ENCODE results near the gene SPEG.

The SPEG gene

DNA sequence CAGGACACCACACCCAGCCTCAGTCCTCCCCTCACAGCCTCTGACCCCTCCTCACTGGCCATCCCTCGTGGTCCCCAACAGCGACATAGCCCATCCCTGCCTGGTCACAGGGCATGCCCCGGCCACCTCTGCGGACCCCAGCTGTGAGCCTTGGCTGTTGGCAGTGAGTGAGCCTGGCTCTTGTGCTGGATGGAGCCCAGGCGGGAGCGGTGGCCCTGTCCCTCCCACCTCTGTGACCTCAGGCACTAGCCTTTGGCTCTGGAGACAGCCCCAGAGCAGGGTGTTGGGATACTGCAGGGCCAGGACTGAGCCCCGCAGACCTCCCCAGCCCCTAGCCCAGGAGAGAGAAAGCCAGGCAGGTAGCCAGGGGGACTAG is 8.6 kb upstream of the SPEG start:
- no peak for DNase-seq

- DNase-seq: no peak
These were observed 8.0 kb upstream of the SPEG start for GRCh38 chr2:219426534-219427136.

DNA sequence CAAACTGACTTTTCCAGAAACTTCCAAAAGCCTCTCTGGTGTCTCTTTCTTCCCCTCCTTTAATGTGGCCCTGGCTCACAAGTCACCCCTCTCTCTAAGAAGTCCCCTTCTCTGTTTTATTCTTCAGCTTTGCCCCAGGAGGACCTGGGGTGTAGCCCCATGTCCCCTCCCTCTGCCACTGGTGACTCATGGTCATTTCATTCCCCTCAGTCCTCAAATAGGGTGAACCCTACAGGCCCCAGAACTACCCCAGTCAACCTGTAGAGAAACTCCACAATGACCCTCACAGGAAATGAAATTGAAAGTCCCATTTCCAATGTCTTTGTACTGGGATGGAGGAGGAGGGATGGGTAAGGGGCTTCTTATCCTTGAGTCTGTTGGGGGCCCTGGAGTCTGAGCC is 6.2 kb upstream of the SPEG start:
- DNase-seq: no peak

GRCh38 chr2:219429958-219430606 is 4.6 kb upstream of the SPEG start:
- no peak for DNase-seq

DNA sequence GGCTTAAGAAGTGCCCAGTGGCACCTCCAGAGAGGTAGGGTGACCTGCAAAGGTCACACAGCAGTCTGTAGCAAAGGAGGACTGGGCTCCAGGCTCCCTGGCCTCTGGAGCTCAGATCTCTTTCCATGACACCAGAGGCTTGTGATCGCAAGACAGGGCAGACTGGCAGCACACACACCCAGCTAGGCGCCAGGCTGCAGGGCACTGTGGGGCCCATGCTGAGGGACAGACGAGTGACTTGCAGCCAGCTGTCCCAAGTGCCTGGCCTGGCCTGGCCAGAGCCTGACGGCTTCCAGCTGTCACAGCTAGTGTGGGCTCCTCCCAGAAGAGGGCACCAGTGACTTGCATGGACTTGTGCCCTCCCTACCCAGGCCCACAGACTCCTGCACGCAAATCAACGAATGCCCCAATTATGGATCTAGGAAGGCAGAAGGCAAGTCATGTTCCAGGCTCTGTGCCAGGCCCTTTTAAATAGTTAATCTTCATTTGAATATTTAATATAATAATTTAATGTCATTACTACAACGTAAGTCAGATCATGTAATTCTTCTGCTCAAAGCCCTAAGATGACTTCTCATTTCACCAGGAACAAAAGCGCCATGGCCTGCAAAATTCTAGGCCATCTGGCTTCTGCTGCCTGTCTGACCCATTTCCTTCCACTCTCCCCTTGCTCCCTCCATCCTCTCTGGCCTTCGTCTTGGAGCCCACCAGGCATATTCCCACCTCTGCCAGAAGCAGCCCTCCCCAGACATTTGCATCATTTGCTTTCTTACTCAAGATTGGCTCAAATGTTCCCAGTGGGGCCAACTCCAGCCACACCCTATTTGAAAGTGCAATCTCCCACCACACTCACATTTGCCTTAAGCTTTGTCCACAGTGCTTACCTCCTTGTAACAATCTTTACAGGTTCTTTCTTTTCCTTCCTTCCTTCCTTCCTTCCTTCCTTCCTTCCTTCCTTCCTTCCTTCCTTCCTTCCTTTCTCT is 3.7 kb upstream of the SPEG start:
- DNase-seq: no peak

DNA sequence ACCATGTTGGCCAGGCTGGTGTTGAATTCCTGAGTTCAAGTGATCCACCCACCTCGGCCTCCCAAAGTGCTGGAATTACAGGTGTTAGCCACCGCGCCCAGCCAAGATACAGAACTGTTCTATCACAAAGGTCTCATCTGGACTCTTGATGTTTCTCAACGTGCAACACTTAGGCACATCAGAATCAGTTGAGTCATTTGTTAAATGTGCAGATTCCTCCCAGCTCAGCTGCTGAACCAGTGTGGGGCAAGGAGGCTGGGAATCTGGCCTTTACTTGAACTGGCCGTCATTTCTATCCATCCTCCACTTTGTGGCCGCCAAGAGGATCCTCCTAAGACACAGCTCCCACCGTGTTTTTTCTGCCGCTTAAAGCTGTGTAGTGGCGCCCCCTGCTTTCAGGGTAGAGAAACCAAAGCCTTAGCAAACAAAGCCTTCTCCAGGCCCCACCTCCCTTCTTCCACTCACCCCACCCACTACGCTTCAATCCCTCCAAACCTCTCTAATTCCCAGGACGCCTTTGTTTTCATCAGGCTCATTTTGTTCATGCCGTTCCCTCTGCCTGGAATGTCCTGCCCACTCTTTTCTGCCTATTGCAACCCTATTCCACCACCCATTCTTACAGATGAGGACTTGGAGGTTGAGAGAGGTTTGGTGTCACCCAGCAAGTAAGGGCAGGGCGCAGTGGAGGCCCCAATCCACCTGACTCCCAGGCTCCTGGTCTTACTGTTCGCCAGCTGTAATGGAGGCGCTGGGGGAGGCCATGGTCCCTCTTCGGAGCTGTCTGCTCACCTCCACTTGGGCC is 776 bp upstream of the SPEG start:
- DNase-seq: no peak

DNA sequence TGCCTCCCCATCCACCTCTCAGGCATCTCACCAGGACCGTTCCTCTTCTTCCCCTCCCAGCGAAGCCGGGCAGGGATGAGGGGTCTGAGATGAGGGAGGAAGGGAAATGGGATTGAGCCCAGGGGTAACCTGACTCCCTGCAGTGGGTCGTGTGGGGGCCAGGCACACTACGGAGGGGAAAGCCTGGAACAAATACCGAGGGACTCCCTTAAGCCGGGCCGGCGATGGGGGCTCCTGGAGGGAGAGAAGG is 250 bp upstream of the SPEG start:
- no peak for DNase-seq

- no peak for DNase-seq
These were observed 1.1 kb downstream of the SPEG start for GRCh38 chr2:219435701-219436100.

DNA sequence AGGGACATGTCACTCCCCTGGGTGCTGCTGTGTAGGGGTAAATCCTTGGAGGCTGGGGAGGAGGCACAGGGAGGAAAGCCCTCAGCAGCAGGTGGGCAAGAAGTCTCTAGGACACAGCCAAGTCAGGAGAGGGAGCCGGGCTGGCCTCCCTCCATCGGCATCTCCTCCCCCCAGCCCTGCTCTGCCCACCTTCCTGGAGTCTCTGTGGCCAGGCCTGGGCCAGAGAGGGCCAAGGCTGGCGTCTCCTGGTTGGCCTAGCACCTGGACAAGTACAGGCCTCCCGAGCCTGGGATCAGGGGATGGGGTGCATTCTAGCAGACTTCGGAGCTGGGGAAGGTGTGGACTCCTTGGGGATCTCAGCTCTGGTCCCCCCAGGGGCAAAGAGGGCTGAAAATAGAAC is 1.8 kb downstream of the SPEG start:
- no peak for DNase-seq

DNA sequence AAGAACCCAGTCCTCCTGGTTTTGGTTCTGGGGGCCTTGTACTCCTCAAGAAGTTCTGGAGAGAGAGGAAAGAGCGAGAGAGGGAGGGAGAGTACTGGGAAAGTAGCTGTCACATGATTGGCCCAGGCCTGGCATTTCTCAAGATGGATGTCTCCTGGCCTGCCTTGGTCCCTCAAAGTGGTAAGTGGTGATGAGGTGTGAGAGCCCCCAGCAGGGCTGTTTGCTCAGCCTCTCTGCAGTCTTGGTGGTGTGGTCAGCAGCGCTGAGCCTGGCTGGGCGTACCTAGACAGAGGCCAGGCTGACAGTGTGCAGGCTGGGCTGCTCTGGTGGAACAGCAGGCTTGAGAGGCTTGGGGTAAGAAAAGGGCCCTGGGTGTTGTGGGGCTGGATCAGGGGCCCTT is 2.5 kb downstream of the SPEG start:
- DNase-seq: no peak

DNA sequence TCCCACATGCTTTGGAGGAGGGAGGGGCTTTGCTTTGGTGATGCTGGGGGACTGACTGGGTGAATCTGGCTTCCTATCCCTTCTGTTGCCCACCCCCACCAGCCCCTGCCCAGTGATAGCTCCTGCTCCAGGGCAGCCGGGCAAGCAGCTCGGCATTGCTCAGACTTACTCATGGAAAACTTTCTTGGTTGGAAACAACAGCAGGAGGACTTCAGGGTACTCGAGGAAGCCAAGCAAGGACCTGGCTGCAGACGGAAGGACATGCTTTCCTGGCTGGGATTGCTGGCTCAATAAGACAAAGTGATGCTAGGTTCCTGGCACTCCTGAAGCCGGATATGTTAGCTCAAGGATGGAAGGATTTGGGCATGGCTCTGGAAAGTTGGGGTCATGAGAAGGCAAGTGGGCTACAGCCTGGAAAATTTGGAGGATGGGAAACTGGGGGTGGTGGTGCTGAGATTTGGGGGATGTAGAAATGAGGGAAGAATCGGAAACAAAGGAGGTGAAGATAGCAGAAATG is 3.1 kb downstream of the SPEG start:
- no peak for DNase-seq

DNA sequence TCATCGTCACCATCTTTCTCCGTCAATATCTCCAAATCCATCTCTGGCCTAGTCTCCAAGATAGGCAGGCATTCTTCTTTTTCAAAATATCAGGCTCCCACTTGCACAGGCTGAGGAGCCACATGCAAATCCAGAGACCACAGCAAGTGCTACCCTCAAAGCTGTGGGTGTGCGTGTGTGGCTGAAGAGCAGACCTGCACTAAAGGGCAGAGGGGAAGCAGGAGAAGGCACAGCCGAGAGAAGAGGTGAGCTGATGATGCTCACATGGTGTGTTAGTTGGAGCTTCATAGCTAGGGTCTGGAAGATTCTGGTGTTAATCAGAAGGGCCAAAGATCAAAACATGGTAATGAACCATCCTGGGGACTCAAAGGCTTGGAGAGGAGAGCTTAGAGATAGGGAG is 3.8 kb downstream of the SPEG start:
- no peak for DNase-seq

- DNase-seq: no peak
These were observed 4.9 kb downstream of the SPEG start for GRCh38 chr2:219439506-219439905.

DNA sequence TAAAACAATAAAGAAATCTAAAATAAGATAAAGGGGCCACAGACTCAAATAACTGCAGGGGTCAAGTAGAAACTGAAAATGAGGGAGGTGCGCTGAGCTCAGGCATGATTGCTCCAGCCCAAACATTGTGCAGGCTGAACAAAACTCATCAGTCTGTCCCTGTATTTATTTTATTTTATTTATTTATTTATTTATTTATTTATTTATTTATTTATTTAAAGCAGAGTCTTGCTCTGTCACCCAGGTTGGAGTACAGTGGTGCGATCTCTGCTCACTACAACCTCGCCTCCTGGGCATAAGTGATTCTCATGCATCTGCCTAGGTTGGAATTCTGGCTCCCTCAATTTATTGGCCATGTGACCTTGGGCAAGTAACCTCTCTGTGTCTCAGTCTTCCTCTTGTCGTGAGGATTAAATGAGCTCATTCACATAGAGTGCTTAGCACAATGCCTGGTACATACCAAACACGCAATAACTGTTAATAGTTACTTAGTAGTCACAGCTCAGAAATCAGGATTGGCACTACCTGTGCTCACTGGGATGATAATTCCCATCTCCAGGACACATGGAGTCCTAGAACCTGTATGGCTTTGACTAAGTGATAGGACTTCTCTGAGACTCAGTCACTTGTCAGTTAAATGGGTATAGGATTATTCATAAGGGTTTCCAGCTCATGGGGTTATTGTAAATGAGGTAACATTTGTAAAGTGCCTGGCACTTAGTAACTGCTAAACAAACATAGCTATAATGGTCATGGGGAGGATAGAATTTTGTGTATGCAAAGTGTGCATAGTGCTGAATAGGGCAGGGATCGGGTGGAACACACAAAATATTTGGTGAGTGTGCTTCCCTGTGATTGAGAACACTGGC is 6.0 kb downstream of the SPEG start:
- DNase-seq: no peak

DNA sequence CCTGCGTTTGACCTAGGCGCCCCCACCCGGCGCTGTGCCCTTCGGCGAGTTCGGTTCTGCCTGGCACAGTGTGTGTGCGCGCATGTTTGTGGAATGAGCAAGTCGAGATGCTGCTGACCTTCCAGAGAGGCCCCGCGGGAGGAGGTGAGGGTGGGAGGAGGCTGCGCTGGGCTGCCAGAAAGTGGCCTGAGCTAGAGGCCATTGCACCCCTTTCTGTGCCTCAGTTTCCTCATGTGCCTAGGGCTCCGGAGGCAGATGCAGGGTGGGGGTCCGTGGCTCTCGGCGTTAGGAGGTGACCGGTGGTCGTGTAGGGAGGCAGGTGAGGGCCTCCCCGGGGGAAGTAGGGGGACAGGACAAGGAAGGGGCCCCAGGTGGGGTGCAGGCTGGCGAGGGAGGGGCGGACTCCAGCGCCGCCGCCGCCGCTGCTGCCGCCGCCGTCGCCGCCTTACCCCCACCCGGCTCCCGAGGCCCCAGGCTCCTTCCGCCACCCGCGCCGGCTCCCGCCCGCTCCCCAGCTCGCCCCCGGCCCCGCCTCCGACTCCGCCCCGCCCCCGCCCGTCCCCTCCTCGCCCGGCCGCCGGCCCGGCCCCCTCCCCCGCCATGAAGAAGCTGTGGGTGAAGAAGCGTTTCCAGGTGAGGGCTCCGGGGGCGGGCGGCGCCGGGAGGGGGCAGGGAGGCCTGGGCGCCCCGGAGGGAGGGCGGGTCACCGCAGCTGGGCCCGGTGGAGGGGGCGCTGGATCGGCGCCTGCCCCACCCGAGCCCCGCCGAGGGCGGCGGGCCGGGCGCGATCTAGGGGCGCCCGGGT is 7.0 kb downstream of the SPEG start:
- DNase-seq: no peak

DNA sequence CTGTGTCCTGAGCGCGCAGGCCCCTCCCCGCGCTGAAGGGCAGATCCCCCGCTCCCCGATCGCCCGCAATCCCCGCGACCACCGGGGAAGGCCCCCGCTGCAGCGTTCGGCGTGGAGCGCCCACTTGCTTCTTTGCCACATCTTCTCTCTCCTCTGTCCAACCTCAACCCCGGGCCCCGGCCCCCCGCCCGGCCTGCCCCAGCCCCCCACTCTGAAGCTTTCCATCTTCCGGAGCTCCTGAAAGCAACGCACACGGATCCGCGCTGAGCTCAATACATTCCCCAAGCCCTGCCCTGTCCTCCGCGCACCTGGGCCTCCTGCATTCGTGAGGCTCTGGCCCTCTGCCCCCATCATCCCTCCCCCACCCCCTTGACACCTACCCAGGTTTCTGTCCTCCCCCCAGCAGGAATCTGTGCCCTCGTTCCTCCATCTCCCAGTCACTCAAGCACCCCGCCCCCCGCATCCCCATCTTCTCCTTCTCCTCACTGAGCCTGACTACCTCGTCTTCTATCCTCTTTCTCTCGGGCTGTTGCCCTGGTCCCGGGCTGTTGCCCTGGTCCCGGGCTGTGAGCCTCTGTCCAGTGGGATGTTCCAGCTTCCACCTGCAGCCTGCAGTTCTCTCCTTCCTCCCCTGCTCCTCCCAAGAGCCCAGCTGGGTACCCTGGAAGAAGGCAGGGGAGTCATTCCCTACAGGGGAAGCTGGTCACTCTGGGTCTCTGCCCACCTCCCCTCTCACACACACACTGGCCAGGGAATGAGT is 7.8 kb downstream of the SPEG start:
- no peak for DNase-seq

GRCh38 chr2:219443016-219443696 is 8.5 kb downstream of the SPEG start:
- DNase-seq: no peak

- DNase-seq: no peak
These were observed 9.0 kb downstream of the SPEG start for GRCh38 chr2:219443697-219444023.

- DNase-seq: no peak
These were observed 10.0 kb downstream of the SPEG start for GRCh38 chr2:219444566-219445091.

DNA sequence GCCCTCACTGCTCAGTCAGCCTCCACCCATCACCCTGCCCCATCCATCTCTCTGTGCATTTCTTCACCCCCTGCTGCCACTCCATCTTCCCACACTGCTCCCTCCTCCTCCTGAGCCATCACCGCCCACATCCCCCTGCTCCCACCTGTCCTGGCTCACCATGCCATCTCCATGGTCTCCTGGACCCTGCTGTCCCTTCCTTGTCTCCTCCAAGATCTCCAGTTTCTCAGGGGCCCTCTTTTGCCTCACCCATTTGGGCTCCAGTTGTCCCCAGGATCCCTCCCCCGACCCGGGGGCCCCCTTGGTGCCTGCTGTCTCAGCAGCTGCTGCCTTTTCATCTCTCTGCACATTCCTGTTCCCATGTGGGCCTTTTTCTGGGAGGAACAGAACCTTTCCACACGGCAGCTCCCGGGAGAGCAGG is 10.6 kb downstream of the SPEG start:
- DNase-seq: no peak
